ENCODE results near the gene SOX18. TPM values are rescaled to one million over a fixed set of nuclear protein-coding genes. Genes with fewer than 3 reads are reported as not detected.

SOX18 gene
- total and polyA plus RNA-seq, 2 of the 13 experiments (the other 11 are each of a cell fraction or from before 2014, with no cell fraction given): 1.6 to 1.9 TPM

DNA sequence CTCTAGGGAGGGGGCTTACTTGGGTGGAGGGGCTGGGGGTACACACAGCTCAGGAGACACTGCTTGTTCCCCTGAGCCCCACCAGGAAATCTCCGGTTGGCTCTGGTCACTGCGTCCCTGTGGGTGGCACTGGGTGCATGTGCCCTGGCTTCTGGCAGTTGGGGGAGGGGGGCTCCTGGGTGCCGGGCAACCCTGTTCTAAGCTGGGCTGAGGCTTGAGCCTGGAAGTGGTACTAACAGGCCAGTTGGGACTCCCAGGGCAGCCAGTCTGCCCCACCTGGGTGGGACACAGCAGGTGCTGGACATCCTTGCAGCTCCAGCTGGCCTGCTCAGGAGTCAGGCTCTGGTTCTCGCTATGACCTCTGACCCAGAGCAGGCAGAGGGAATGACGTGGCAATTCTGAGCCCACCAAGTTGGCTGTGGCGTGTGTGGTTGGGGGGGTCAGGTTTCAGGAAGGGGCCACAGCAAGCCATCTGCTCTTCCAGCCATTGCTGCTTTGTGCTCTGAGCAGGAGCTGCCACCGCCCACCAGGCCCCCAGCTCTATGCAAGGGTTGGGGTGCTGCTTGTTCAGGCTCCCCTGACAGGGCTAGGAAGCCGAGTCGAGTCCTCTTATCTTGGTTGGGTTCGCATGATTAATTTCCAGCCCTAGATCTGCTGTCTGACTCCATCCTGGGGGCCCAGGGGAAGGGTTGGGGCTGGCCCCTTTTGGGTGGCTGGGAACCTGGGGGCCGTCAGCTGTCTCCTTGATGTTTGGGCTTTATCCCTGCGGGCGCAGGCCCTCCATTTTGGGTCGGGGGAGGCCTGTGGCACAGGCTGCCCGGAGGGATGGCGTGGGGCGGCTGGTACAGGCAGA lies 12.9 kb downstream of the SOX18 start (continued):
- TF ChIP-seq SPEN (CRISPR knock-in tag; IDR thresholded peaks at IDR 0.05; ENCODE audit: low read depth) (peak; percentile 3), ZNF296 (CRISPR knock-in tag; conservative IDR thresholded peaks at IDR 0.05) (no peak; the same call in 1 of the 2 replicates), ZSCAN29 (CRISPR knock-in tag; conservative IDR thresholded peaks at IDR 0.05) (no peak), SCMH1 (CRISPR knock-in tag; IDR thresholded peaks at IDR 0.05; ENCODE audit: borderline replicate concordance) (no peak), AKAP8 (CRISPR knock-in tag; IDR thresholded peaks at IDR 0.05) (peak; percentile 5; the same call in 1 of the 2 replicates), REL (CRISPR knock-in tag; conservative IDR thresholded peaks at IDR 0.05) (0 out of 2 replicates have a peak, but pooled peaks have one; percentile 35), ZNF20 (CRISPR knock-in tag; IDR thresholded peaks at IDR 0.05) (no peak), EP300 (IDR thresholded peaks at IDR 0.05; ENCODE audit: low read depth in 2 of 2, low read length in 2 of 2) (peak in 1 of 2 experiments; percentile 21; a peak in 1 of 4 replicates), EP300 (CRISPR knock-in tag; IDR thresholded peaks at IDR 0.05; ENCODE audit: borderline replicate concordance) (peak; percentile 8; the same call in 1 of the 2 replicates), ZNF292 (CRISPR knock-in tag; IDR thresholded peaks at IDR 0.05; ENCODE audit: borderline replicate concordance, low read depth) (no peak), ZC3H13 (CRISPR knock-in tag; IDR thresholded peaks at IDR 0.05) (no peak; the same call in 1 of the 2 replicates), ZNF124 (CRISPR knock-in tag; IDR thresholded peaks at IDR 0.05) (no peak; the same call in 1 of the 2 replicates), FOXC1 (CRISPR knock-in tag; IDR thresholded peaks at IDR 0.05; ENCODE audit: borderline replicate concordance) (no peak; the same call in 1 of the 2 replicates), NFIC (IDR thresholded peaks at IDR 0.05; ENCODE audit: low read length) (no peak; the same call in 1 of the 2 replicates), ZNF343 (CRISPR knock-in tag; IDR thresholded peaks at IDR 0.05) (no peak)
- TF ChIP-seq, protein P1, sequence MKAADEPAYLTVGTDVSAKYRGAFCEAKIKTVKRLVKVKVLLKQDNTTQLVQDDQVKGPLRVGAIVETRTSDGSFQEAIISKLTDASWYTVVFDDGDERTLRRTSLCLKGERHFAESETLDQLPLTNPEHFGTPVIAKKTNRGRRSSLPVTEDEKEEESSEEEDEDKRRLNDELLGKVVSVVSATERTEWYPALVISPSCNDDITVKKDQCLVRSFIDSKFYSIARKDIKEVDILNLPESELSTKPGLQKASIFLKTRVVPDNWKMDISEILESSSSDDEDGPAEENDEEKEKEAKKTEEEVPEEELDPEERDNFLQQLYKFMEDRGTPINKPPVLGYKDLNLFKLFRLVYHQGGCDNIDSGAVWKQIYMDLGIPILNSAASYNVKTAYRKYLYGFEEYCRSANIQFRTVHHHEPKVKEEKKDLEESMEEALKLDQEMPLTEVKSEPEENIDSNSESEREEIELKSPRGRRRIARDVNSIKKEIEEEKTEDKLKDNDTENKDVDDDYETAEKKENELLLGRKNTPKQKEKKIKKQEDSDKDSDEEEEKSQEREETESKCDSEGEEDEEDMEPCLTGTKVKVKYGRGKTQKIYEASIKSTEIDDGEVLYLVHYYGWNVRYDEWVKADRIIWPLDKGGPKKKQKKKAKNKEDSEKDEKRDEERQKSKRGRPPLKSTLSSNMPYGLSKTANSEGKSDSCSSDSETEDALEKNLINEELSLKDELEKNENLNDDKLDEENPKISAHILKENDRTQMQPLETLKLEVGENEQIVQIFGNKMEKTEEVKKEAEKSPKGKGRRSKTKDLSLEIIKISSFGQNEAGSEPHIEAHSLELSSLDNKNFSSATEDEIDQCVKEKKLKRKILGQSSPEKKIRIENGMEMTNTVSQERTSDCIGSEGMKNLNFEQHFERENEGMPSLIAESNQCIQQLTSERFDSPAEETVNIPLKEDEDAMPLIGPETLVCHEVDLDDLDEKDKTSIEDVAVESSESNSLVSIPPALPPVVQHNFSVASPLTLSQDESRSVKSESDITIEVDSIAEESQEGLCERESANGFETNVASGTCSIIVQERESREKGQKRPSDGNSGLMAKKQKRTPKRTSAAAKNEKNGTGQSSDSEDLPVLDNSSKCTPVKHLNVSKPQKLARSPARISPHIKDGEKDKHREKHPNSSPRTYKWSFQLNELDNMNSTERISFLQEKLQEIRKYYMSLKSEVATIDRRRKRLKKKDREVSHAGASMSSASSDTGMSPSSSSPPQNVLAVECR (CRISPR knock-in tag; IDR thresholded peaks at IDR 0.05; ENCODE audit: borderline replicate concordance): peak; percentile 78
- TF ChIP-seq, protein P2, sequence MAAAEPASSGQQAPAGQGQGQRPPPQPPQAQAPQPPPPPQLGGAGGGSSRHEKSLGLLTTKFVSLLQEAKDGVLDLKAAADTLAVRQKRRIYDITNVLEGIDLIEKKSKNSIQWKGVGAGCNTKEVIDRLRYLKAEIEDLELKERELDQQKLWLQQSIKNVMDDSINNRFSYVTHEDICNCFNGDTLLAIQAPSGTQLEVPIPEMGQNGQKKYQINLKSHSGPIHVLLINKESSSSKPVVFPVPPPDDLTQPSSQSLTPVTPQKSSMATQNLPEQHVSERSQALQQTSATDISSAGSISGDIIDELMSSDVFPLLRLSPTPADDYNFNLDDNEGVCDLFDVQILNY (CRISPR knock-in tag; conservative IDR thresholded peaks at IDR 0.05): no peak; the same call in 1 of the 2 replicates
- TF ChIP-seq, protein P3, sequence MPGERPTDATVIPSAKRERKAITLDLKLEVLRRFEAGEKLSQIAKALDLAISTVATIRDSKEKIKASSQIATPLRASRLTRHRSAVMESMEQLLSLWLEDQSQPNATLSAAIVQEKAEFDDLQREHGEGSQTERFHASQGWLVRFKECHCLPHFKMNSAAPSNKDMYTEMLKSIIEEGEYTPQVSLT (CRISPR knock-in tag; IDR thresholded peaks at IDR 0.05; ENCODE audit: borderline replicate concordance, low read depth): no peak
- TF ChIP-seq, protein P4, sequence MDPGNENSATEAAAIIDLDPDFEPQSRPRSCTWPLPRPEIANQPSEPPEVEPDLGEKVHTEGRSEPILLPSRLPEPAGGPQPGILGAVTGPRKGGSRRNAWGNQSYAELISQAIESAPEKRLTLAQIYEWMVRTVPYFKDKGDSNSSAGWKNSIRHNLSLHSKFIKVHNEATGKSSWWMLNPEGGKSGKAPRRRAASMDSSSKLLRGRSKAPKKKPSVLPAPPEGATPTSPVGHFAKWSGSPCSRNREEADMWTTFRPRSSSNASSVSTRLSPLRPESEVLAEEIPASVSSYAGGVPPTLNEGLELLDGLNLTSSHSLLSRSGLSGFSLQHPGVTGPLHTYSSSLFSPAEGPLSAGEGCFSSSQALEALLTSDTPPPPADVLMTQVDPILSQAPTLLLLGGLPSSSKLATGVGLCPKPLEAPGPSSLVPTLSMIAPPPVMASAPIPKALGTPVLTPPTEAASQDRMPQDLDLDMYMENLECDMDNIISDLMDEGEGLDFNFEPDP (CRISPR knock-in tag; conservative IDR thresholded peaks at IDR 0.05): no peak
- TF ChIP-seq, protein P5, sequence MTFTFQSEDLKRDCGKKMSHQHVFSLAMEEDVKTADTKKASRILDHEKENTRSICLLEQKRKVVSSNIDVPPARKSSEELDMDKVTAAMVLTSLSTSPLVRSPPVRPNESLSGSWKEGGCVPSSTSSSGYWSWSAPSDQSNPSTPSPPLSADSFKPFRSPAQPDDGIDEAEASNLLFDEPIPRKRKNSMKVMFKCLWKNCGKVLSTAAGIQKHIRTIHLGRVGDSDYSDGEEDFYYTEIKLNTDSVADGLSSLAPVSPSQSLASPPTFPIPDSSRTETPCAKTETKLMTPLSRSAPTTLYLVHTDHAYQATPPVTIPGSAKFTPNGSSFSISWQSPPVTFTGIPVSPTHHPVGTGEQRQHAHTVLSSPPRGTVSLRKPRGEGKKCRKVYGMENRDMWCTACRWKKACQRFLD (CRISPR knock-in tag; IDR thresholded peaks at IDR 0.05; ENCODE audit: borderline replicate concordance): no peak; the same call in 1 of the 2 replicates

Data from HepG2 (cell line).